ENCODE data around the gene BEAN1.
"Not testable (repeated sequence)": the region's sequence is repeated elsewhere in the genome, so short reads cannot be mapped to it uniquely, and the experiment has no call there.

Gene BEAN1

GRCh38 chr16:66486199-66486772 lies 59.2 kb downstream of the BEAN1 start:
- no peak for DNase-seq (ENCODE audit: low spot score)

DNA sequence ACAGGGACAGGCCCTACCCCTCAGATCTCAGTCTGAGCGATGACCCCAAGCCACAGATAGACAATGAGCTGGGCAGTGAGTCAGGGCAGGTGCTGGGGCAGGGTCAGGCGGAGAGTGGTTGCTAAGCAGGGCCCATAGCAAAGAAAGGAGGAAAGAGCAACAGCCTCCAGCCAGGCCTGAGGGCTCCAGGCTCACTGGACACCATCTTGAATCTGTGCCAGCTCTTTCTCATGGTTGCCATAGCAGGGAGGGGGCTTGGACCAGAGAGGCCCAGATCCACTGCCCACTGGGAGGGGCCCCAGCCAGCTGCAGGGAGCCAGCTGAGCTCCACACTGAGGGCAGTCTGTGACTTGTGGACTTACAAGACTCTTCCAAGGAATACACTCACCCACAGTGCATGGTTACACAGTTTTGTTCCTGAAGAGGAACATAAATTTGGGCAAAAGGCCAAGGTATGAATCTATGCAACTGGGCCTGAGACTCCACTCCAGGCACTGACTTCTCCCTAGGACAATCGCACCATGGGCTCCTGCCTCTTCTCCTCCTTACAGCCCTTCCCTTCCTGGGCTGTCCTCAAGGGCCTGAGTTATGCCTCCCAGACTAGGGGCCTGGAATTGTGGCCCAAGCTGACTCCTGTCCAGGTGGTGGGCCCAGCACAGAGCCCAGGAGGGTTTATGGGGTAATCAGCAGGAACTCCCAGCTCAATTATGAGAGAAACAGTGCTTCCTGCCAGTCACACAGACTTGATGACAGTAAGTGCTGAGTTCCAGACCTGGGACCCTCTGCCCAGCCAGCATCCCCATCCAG lies 59.9 kb downstream of the BEAN1 start:
- DNase-seq (ENCODE audit: low spot score), result no peak

GRCh38 chr16:66487580-66488275 lies 60.6 kb downstream of the BEAN1 start:
- DNase-seq (ENCODE audit: low spot score), result no peak

DNA sequence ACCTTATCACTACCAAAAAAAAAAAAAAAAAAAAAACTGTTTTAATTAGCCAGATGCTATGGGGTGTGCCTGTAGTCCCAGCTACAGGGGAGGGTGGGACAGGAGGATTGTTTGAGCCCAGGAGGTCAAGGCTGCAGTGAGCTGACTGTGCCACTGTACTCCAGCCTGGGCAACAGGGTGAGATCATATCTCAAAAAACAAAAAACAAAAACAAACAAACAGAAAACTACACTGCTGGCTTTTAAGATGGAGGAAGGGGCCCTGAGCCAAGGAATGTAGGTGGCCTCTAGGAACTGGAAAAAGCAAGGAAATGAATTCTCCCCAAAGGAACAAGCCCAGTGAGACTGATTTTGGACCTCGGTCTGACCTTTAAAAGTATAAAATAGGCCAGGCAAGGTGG lies 61.4 kb downstream of the BEAN1 start:
- no peak for DNase-seq (ENCODE audit: low spot score)

GRCh38 chr16:66489385-66489784 lies 62.3 kb downstream of the BEAN1 start:
- no peak for DNase-seq (ENCODE audit: low spot score)

DNA sequence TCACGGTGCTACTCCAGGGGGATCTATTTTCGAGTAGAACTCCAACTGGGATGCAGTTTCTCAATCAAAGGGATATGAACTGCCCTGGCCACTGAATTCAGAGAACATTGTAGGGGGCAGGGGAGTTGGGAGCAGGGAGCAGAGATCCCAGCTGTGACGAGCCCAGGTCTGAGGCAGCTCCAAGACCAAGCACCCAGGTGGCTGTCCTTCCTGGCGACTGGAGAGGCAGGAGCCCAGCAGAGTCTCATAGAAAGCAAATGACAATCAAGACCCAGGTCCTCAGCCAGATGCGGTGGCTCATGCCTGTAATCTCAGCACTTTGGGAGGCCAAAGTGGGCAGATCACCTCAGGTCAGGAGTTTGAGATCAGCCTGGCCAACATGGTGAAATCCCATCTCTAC lies 62.7 kb downstream of the BEAN1 start:
- DNase-seq (ENCODE audit: low spot score), result no peak

DNA sequence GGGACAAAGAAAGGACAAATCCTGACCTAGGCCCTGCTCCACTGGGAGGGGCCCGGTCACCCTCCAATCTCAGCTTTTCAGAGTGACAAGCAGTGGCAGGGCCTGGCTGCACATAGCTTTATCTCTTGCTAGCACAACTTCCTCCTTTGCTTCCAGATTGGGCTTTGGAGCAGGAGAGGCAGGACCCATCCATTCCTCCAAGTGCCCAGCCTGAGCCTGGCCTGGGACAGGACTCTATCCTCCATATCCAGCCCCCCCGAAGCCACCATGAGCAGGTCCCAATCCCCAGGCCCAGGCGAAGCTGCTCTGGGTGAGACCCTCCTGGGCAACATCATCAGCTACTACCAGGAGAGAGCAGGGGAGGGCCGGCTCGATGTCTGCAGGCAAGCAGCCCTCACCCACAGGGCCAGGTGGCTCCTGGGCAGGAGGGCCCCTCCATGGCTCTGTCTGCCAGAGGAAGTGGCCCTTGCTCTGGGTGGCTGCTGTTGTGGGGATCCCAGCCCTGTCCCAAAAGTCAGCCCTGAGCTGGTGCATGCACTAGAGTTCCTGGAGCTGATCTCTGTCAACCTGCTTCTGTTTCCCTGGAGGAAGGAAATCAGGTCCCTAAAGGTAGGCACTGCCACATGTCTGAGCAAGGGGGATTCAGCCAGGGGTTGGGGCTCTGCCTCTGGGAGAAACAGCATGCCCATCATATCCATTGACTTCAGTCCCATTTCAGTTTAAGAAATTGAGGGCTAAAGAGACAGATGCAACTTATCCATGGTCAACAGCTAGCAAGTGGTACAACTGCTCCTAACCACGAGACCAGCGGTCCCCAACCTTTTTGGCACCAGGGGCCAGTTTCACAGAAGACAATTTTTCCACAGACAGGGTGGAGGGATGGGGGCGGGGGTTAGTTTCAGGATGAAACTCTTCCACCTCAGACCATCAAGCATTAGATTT lies 64.0 kb downstream of the BEAN1 start:
- DNase-seq (ENCODE audit: low spot score), result no peak

DNA sequence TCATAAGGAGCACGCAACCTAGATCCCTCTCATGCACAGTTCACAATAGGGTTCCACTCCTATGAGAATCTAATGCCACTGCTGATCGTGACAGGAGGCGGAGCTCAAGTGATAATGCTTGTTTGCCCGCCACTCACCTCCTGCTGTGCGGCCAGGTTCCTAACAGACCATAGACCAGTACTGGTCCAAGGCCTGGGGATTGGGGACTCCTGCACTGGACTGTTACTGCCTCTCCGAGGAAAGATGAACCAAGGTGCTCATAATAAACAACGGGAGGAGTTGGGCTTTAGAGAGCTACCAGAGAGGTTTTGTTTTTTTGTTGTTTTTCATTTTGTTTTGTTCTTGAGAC lies 64.6 kb downstream of the BEAN1 start:
- no peak for DNase-seq (ENCODE audit: low spot score)

DNA sequence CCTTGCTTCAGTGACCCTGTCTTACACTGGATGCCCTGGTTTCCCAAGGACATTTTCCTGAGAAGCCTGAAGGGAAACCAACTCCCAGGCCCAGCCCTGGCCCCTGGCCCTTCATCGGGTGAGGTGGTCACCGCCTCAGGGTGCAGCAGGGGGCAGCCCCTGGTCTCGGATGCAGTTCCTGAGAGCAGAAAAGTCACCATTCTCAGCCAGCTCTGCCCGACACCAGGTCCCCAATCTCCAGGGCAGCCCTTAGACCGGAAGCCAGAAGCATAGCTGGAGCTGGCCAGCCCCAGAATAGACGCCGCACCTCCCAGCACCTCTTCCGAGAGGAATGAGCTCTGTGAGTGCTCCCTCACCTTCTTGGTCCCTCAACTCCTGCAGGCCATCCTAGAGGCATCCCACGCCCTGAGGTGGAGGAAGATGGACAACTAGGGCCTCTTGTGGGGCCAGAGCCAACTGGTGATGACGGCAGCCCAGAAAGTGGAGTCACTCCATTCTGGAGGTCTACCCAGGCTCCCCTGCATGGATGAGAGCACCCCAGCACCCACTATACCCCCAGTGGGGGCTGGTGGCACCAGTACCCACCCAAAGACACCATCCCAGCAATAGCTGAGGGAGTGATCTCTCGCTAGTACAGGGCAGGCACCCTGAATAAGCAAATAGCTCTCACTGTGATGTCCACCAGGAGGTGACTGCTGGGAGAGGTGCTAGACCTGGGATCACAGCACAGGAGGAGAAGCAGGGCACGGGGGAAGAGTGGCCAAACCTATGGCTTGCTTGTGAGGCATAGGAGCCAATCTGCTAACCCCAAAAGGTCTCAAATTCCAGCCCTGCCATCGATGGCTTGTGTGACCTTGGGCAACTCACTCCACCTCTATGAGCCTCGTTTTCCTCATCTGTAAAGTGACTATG lies 66.7 kb downstream of the BEAN1 start:
- DNase-seq (ENCODE audit: low spot score), result no peak

- DNase-seq (ENCODE audit: low spot score), result no peak
Observed at GRCh38 chr16:66494916-66495315, 67.8 kb downstream of the BEAN1 start.

DNA sequence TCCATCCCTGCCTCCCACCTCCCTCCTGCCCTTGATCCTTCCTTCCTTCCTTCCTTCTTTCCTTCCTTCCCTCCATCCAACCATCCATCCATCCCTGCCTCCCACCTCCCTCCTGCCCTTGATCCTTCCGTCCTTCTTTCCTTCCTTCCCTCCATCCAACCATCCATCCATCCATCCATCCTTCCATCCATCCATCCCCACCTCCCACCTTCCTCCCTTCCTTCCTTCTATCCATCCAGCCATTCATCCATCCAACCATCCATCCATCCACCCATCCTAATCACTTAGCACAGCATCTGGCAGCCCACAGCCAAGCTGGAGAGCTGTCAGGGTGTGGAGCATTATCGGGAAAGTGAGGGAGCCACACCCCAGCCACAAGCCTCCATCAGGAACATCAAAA lies 68.3 kb downstream of the BEAN1 start:
- DNase-seq (ENCODE audit: low spot score), result no peak

GRCh38 chr16:66496226-66496625 lies 69.1 kb downstream of the BEAN1 start:
- not testable (repeated sequence) for DNase-seq (ENCODE audit: low spot score)

GRCh38 chr16:66497921-66498320 lies 70.8 kb downstream of the BEAN1 start:
- DNase-seq (ENCODE audit: low spot score), result not testable (repeated sequence)

- not testable (repeated sequence) for DNase-seq (ENCODE audit: low spot score)
Observed at GRCh38 chr16:66501563-66501962, 74.5 kb downstream of the BEAN1 start.

DNA sequence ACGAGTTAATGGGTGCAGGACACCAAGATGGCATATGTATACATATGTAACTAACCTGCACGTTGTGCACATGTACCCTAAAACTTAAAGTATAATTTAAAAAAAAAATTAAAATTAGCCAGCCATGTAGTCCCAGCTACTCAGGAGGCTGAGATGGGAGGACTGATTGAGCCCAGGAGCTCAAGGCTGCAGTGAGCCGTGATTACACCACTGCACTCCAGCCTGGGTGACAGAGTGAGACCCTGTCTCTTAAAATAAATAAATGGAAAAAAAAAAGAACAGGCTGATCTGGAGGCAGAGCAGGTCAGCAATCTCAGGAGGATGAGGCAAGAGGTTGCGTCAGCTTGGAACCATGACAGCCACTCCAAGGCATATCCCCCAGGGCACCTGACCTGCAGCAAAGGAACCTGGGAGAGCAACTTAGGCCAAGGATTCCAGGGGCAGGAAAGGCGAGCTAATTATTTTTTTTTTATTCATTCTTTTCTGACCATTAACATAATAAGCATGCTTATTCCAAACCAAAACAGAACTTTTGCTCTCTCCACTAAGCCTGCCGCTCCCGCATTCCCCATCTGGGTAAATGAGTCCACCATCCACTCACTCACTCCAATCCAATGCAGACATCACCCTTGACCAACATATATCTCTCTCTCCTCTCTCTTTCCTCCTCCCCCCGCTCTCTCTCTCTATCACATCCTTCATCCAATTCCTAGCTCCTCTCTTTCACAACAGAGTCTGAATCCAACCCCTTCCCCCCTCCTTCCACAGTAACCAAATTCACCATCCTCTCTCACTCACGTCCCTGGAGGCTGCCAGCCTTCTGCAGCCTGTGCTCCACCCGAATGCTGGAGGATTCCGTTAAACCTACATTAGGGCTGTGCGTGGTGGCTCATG lies 75.2 kb downstream of the BEAN1 start:
- DNase-seq (ENCODE audit: low spot score), result no peak

DNA sequence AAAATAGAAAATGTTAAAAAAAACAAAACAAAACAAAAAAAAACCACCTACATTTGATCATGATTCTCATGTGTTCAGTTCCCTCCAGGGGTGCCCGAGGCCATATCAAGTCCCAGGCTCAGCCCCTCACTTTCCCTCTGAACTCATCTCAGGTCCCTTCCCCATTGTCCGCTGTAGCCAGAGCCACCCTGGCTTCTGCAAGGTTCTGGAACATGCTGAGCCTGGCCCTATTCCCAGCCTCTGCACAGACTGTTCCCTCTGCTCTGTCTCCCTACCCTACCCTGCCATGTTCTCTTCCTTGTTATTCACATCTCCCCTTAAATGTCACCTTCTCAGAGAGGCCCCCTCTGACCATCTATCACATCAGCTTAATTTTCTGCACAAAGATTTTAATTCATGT lies 75.9 kb downstream of the BEAN1 start:
- no peak for DNase-seq (ENCODE audit: low spot score)

DNA sequence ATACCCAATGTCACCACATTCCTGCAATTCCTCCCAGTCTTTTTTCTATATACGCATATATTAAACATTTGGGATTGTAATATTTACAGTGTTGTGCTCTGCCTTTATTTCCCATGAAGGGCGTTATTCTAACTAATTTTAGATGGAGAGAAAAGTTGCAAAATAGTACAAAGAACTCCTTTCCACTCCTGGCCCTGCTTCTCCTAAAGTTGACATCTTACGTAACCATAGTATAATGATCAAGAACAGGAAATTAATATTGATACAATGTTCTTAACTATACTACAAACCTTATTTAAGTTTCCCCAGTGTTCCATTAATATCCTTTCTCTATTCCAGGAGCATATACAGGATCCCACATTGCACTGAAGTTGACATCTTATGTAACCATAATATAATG lies 76.5 kb downstream of the BEAN1 start:
- DNase-seq (ENCODE audit: low spot score), result no peak

GRCh38 chr16:66507731-66508239 lies 80.7 kb downstream of the BEAN1 start:
- no peak for DNase-seq (ENCODE audit: low spot score)

DNA sequence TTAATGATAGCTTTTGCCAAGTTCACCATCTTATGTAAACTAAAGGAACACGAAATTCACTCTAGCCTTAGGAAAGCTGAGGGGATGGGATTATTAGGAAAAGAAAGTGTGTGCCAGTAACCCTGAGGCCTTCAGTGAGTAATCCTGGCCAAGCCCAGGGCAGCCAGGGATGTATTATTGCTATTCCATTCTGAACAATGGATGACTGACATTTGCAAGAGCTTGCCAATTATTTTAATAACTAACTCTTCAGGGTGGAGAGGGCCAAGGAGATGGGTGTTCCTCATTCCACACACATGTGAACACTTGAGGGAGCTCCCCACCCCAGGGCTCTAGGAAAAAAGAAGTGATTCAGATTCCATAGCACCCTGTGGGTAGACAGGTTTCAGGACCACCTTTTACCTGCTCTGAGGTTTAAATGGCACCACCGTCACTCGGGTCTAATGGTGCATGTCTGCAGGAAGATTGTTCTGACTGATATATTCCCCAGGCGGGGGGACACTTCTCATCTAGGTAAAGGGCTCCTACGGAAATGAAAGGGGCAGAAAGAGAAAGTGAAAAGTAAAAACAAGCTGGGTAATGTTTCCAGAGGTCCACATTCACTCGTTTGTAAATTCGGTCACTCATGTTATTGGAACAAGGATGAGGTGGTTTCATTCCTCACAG lies 81.3 kb downstream of the BEAN1 start:
- DNase-seq (ENCODE audit: low spot score), result no peak

Data from ecto neural progenitor cell (in vitro differentiated cells).